Right lobe of liver (tissue), 6 donors: ENCODE results near the gene HSPE1. TPM values are rescaled to one million over a fixed set of nuclear protein-coding genes. Genes with fewer than 3 reads are reported as not detected.
A peak's percentile ranks its signal among the peaks of the same experiment; 100 is the strongest.
"Not testable (repeated sequence)": the region's sequence is repeated elsewhere in the genome, so short reads cannot be mapped to it uniquely, and the experiment has no call there.

Experiments
- ATAC-seq, 4 donors: fragments of 200-7000 bp; cut with Tn5 transposase; one replicate each; pipeline ENCODE4 v1.9.1; 2020; ENCODE audit warnings: mild to moderate bottlenecking in 4 of 4, moderate library complexity in 4 of 4
- DNase-seq, 3 donors: peaks; one replicate each; pipeline ENCODE4 v3.0.0-alpha.2; 2020
- H3K27ac ChIP-seq, 3 donors: fragments of 200-600 bp; one replicate each; pipeline ENCODE4 v1.8.0; 2022
- H3K27me3 ChIP-seq, 2 donors: fragments of 200-600 bp; one replicate each; pipeline ENCODE4 v1.8.0; 2022
- H3K36me3 ChIP-seq, 4 donors: fragments of 200-600 bp; sonication (generic) in 1 of 4; one replicate each; pipeline versions ENCODE4 v1.5.1 to v1.8.0; 2017 to 2022; ENCODE audit warnings: control low read depth in 1 of 4
- H3K4me1 ChIP-seq, 4 donors: fragments of 200-600 bp; sonication (generic) in 1 of 4; one replicate each; pipeline versions ENCODE4 v1.5.1 to v1.8.0; 2017 to 2022; ENCODE audit warnings: control low read depth in 1 of 4
- H3K4me3 ChIP-seq, 3 donors: fragments of 200-600 bp; one replicate each; pipeline ENCODE4 v1.8.0; 2022
- H3K9me3 ChIP-seq, 4 donors: fragments of 200-600 bp; sonication (generic) in 1 of 4; one replicate each; pipeline versions ENCODE4 v1.5.1 to v1.8.0; 2017 to 2022; ENCODE audit warnings: control low read depth in 1 of 4
- POLR2A ChIP-seq: fragments of 450-650 bp; IDR thresholded peaks from one replicate; pipeline ENCODE4 v1.6.1; 2017; ENCODE audit warnings: antibody characterized with exemption, mild to moderate bottlenecking
- WGBS: methylation state at CpG from one replicate; pipeline ENCODE4 v1.1.6; 2018; ENCODE audit warnings: low coverage, low lambda C conversion rate; ENCODE audit not compliant: insufficient coverage; ENCODE audit errors: missing lambda C conversion rate; 5-methylcytosine and 5-hydroxymethylcytosine counted together
- intact Hi-C, 2 donors: fragments of 100-400 bp; cut with DNase I; formaldehyde crosslinking; loops; one replicate each; pipeline versions ENCODE4 v1.11.2 to v1.14.1; 2022
- total RNA-seq, 6 experiments: library from RNA; depleted of rRNA in 2 of 6; stranded (reverse); fragments of >200 nt in 2 of 6; fragmentation: NEBNext Ultra II Directional in 3 of 6; extraction: Animal tissue kit (Norgen Biotek cat#: 25700) in 3 of 6; gene quantifications; one replicate each; pipeline versions ENCODE4 v1.1.0 to v1.2.4, GENCODE V29; 2016 to 2023
- TF ChIP-seq, protein P1 (sequence below), 4 donors: fragments of 200-600 bp in 3 of 4; fragments of 450-650 bp in 1 of 4; IDR thresholded peaks; one replicate each; pipeline versions ENCODE4 v1.5.1 to v1.8.0; 2016 to 2022; ENCODE audit warnings: antibody characterized with exemption in 4 of 4, mild to moderate bottlenecking in 2 of 4
- donor health status: DM: no; HTN: yes; CAD: no.
- donor health status: DM: no; HTN: no; CAD: no.
- donor health status: DM: no; HTN: no; CAD: no.
- donor health status: DM: no; HTN: yes; CAD: no.
- donor health status: DM: no; HTN: yes; CAD: no.

The HSPE1 gene
- total RNA-seq, 6 experiments from 2014 or later, result 91.8 to 318 (median 209) TPM

DNA sequence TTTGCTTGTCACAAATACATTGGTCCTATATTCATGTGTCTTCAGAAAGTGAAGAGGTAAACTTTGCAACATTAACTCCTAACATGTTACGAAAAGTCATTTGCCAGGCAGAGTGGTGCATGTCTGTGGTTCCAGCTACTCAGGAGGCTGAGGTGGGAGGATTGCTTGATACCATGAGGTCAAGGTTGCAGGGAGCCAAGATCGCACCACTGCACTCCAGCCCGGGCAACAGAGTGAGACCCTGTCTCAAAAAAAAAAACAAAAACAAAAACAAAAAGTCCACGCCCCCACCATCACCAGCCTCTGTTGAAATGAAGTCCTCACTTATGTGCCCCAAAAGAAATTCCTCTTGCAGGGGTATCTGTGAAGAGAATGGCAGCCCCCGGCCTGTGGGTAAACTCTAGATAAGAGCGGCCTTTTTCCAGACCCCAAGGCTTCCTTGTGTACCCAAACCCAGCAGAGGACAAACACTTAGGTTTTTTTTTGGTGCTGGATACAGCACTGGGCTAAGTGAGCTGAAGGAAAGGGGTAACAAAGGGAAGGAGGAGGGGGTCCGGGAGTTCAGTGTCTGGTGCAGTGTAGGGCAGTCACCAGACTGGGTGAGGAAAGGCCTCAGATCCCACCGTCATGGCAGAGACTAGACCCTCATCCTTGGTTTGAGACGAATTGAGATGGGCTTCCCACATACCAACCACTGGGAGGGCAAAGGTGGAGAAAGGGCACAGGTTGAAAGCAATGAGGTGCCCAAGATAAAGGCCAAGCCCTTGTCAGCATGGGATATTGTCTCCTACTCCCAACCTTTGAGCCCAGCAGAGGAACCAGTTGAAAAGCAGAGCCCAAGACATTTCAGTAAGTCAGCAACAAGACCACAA, 19.8 kb upstream of the HSPE1 start:
- no peaks in the 10 kb centered on the region for H3K27me3 ChIP-seq
- ATAC-seq, result peak in 2 of 4 donors; percentile 15 to 18
- TF ChIP-seq, protein P1, sequence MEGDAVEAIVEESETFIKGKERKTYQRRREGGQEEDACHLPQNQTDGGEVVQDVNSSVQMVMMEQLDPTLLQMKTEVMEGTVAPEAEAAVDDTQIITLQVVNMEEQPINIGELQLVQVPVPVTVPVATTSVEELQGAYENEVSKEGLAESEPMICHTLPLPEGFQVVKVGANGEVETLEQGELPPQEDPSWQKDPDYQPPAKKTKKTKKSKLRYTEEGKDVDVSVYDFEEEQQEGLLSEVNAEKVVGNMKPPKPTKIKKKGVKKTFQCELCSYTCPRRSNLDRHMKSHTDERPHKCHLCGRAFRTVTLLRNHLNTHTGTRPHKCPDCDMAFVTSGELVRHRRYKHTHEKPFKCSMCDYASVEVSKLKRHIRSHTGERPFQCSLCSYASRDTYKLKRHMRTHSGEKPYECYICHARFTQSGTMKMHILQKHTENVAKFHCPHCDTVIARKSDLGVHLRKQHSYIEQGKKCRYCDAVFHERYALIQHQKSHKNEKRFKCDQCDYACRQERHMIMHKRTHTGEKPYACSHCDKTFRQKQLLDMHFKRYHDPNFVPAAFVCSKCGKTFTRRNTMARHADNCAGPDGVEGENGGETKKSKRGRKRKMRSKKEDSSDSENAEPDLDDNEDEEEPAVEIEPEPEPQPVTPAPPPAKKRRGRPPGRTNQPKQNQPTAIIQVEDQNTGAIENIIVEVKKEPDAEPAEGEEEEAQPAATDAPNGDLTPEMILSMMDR (IDR thresholded peaks at IDR 0.05), result no peak
- no peak for TF ChIP-seq POLR2A
- H3K27ac ChIP-seq, result peak overlapping the region in 1 of 3 donors; percentile 3
- H3K9me3 ChIP-seq, result no peaks in the 10 kb centered on the region
- peaks cover 0 to 11% (median 0%) of the 10 kb centered on the region in 4 donors for H3K4me1 ChIP-seq
- WGBS, result 83% methylated on average over 1 of the region's 9 CpGs
- H3K36me3 ChIP-seq, result peaks cover 0 to 32% (median 6%) of the 10 kb centered on the region in 4 donors
- no peak overlapping the region for H3K4me3 ChIP-seq
- DNase-seq, result no peak
- intact Hi-C loops, result loop anchor here in 1 of 2 donors (10.0 kb wide), 1 partner anchor 76 kb away; no protein-coding TSS in a partner anchor

DNA sequence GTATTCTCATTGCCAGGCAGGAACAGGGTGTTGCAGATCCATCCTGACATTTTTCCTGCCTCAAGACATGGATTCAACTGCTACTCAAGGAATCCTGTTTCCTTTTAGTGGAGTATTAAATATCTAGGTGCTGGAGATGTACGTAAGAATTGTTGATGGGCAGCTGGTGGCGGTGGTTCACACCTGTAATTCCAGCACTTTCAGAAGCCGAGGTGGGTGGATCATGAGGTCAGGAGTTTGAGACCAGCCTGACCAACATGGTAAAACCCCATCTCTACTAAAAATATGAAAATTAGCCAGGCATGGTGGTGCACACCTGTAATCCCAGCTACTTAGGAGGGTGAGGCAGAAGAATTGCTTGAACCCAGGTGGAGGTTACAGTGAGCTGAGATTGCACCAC, 15.9 kb upstream of the HSPE1 start:
- peaks cover 7 to 37% (median 24%) of the 10 kb centered on the region in 4 donors for H3K36me3 ChIP-seq
- H3K4me1 ChIP-seq, result peaks cover 0 to 11% (median 0%) of the 10 kb centered on the region in 4 donors
- DNase-seq, result not testable (repeated sequence)

DNA sequence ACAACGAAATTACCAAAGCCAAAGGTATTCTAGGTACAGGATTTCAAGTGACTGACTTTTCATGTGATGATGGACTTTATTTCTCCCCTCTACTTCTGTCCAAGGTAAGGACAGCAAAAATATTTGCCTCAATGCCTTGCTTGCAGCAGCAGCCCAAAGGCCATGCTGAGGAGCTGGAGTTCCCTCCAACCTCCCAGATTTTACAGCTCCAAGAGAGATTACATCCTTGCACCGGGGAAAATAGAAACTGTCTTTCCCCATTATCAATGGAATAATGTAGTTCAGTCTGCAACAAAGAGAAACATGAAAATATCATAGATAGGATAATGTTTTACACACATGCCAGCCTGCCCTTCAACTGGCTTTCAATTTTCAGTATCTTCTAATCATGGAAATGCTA, 14.0 kb upstream of the HSPE1 start:
- 94% methylated on average over 2 of the region's 2 CpGs for WGBS
- no peak for DNase-seq
- Histone ChIP-seq H3K9me3 (no peaks in the 10 kb centered on the region), H3K4me3 (no peak overlapping the region), H3K4me1 (peaks cover 0 to 9% (median 0%) of the 10 kb centered on the region in 4 donors), H3K36me3 (peaks cover 12 to 56% (median 33%) of the 10 kb centered on the region in 4 donors), H3K27ac (no peak overlapping the region), H3K27me3 (no peaks in the 10 kb centered on the region)
- no peak for ATAC-seq
- TF ChIP-seq POLR2A, result no peak
- TF ChIP-seq, protein P1 (IDR thresholded peaks at IDR 0.05), result no peak
- intact Hi-C loops, result loop anchor here in 1 of 2 donors (10.0 kb wide), 1 partner anchor 81 kb away; no protein-coding TSS in a partner anchor

More for the DNA sequence above, 15.9 kb upstream of the HSPE1 start:
- intact Hi-C loops, result loop anchor here in 1 of 2 donors (10.0 kb wide), 1 partner anchor 79 kb away; no protein-coding TSS in a partner anchor
- not testable (repeated sequence) for H3K4me3 ChIP-seq, H3K27ac ChIP-seq, H3K9me3 ChIP-seq, ATAC-seq, H3K27me3 ChIP-seq
- WGBS, result 93% methylated on average over 3 of the region's 3 CpGs

DNA sequence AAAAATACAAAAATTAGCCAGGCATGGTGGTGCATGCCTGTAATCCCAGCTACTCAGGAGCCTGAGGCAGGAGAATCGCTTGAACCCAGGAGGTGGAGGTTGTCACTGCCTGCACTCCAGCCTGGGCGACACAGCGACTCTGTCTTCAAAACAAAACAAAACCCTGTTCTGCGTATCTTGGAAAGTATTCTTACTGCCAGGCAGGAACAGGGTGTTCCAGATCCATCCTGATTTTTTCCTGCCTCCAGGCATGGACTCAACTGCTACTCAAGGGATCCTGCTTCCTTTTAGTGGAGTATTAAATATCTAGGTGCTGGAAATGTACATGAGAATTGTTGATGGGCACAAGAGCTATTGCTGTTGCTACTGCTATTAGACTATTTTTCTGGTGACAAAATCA, 12.8 kb upstream of the HSPE1 start:
- WGBS, result 90% methylated on average over 4 of the region's 4 CpGs
- Histone ChIP-seq H3K36me3 (peaks cover 17 to 68% (median 44%) of the 10 kb centered on the region in 4 donors), H3K4me1 (no peaks in the 10 kb centered on the region), H3K27ac (no peak overlapping the region), H3K9me3 (no peaks in the 10 kb centered on the region), H3K4me3 (no peak overlapping the region), H3K27me3 (no peaks in the 10 kb centered on the region)
- DNase-seq (no peak), ATAC-seq (no peak)
- intact Hi-C loops, result loop anchor here in 1 of 2 donors (10.0 kb wide), 1 partner anchor 83 kb away; no protein-coding TSS in a partner anchor
- TF ChIP-seq POLR2A, result no peak
- TF ChIP-seq, protein P1 (IDR thresholded peaks at IDR 0.05), result no peak
